ENCODE measurements around the gene MUC5B. TPM values are rescaled to one million over a fixed set of nuclear protein-coding genes. Genes with fewer than 3 reads are reported as not detected.
A peak's percentile ranks its signal among the peaks of the same experiment; 100 is the strongest.

The MUC5B gene
- total RNA-seq, 2 donors from 2014 or later, result not detected

DNA sequence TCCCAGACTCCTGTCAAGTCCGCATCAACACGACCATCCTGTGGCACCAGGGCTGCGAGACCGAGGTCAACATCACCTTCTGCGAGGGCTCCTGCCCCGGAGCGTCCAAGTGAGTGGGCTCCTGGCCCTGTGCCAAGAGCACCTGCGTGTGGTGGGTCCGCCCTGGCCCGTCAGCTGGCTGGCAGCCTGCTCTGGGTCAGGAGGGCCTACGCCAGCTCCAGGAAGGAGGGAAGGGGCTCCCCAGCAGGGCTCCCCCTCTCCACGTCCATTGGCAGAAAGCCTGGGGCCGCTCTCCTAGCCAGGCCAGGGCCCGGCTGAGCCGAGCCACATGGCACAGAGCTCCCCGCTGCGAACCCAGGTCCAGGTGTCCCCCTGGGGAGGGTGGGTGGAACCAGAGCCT, 37.8 kb downstream of the MUC5B start:
- H3K4me3 ChIP-seq (ENCODE audit: low read length), result no peak overlapping the region
- no peak overlapping the region for H3K27ac Mint-ChIP-seq
- no peak overlapping the region for H3K4me3 Mint-ChIP-seq
- peaks cover 3% of the 10 kb centered on the region for H3K27me3 Mint-ChIP-seq (ENCODE audit: insufficient read depth)
- H3K9me3 ChIP-seq (ENCODE audit: control insufficient read depth, low read length), result peaks cover 9% of the 10 kb centered on the region
- TF ChIP-seq, protein P1, sequence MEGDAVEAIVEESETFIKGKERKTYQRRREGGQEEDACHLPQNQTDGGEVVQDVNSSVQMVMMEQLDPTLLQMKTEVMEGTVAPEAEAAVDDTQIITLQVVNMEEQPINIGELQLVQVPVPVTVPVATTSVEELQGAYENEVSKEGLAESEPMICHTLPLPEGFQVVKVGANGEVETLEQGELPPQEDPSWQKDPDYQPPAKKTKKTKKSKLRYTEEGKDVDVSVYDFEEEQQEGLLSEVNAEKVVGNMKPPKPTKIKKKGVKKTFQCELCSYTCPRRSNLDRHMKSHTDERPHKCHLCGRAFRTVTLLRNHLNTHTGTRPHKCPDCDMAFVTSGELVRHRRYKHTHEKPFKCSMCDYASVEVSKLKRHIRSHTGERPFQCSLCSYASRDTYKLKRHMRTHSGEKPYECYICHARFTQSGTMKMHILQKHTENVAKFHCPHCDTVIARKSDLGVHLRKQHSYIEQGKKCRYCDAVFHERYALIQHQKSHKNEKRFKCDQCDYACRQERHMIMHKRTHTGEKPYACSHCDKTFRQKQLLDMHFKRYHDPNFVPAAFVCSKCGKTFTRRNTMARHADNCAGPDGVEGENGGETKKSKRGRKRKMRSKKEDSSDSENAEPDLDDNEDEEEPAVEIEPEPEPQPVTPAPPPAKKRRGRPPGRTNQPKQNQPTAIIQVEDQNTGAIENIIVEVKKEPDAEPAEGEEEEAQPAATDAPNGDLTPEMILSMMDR (conservative IDR thresholded peaks at IDR 0.05), result no peak
- H3K36me3 Mint-ChIP-seq (ENCODE audit: low read depth), result peaks cover 4% of the 10 kb centered on the region
- DNase-seq, result no peak
- H3K27me3 ChIP-seq (ENCODE audit: control insufficient read depth, insufficient read depth, low read length, poor library complexity, severe bottlenecking), result no peaks in the 10 kb centered on the region
- H3K36me3 ChIP-seq (ENCODE audit: control insufficient read depth, insufficient read depth, low read length), result no peaks in the 10 kb centered on the region
- H3K4me1 ChIP-seq (ENCODE audit: control insufficient read depth, insufficient read depth, low read length), result no peaks in the 10 kb centered on the region
- WGBS, 2 experiments (ENCODE audit: insufficient coverage in 1 of 2, insufficient read length in 1 of 2), result 95 to 97% methylated on average over 14 to 17 of the region's 17 CpGs
- no peak overlapping the region for H3K9ac ChIP-seq (ENCODE audit: extremely low read depth, low read length, poor library complexity, severe bottlenecking)
- no peak overlapping the region for H3K27ac ChIP-seq (ENCODE audit: low read depth, low read length)
- H3K4me1 Mint-ChIP-seq, result peaks cover 1% of the 10 kb centered on the region
- H3K9me3 Mint-ChIP-seq, result peaks cover 14% of the 10 kb centered on the region

- H3K27me3 ChIP-seq (ENCODE audit: control insufficient read depth, insufficient read depth, low read length, poor library complexity, severe bottlenecking), result no peaks in the 10 kb centered on the region
- H3K36me3 Mint-ChIP-seq (ENCODE audit: low read depth), result peaks cover 4% of the 10 kb centered on the region
Measured at GRCh38 chr11:1261241-1262071, 38.6 kb downstream of the MUC5B start.

DNA sequence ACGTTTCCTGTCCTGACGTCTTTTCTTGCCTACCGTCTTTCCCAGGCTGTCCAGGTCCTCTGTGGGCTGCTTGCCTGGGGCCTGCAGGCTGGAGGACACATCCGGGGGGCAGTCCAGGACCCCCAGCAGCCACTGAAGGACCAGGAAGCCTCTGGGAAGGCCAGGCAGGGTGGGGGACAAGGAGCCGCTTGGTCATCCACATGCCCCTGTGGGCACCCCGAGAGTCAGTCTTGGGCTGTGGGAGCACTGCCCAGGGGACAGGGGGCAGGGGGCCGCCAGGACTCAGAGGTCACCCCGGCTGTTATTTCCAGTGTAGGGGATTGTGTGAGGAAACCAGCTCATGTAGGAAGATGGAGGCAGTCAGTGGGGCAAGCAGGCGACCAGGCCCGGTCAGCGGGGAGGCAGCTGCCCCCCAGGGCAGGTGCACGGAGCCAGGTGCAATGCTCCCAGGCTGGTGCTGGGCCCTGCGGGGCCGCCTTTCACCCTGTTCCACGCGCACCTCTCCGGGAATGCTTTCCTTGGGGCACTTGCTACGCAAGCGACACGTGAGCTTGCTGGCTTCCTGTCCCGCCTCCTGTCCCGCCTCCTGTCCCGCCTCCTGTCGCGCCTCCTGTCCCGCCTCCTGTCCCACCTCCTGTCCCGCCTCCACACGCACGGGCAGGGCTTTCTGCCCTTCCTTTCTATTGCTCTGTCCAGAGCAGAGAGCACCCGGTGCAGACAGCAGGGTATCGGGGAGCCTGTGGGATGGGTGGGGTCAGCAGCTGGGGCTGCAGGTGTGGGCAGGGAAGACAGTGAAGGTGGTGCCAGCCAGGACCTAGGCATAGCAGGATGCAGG, 39.5 kb downstream of the MUC5B start:
- Histone ChIP-seq H3K27me3 (ENCODE audit: control insufficient read depth, insufficient read depth, low read length, poor library complexity, severe bottlenecking) (no peaks in the 10 kb centered on the region), H3K27ac (ENCODE audit: low read depth, low read length) (no peak overlapping the region), H3K4me3 (ENCODE audit: low read length) (peak overlapping the region; percentile 73), H3K9ac (ENCODE audit: extremely low read depth, low read length, poor library complexity, severe bottlenecking) (no peak overlapping the region), H3K9me3 (ENCODE audit: control insufficient read depth, low read length) (peaks cover 16% of the 10 kb centered on the region), H3K4me1 (ENCODE audit: control insufficient read depth, insufficient read depth, low read length) (no peaks in the 10 kb centered on the region), H3K36me3 (ENCODE audit: control insufficient read depth, insufficient read depth, low read length) (no peaks in the 10 kb centered on the region)
- TF ChIP-seq, protein P1 (conservative IDR thresholded peaks at IDR 0.05), result no peak
- DNase-seq, result peak; percentile 94
- Mint-ChIP-seq H3K4me3 (peak overlapping the region; percentile 35), H3K36me3 (ENCODE audit: low read depth) (peaks cover 4% of the 10 kb centered on the region), H3K27ac (peak overlapping the region; percentile 72), H3K9me3 (peaks cover 28% of the 10 kb centered on the region), H3K27me3 (ENCODE audit: insufficient read depth) (peaks cover 3% of the 10 kb centered on the region), H3K4me1 (peaks cover 1% of the 10 kb centered on the region)
- 32 to 39% methylated on average over 15 to 31 of the region's 31 CpGs for WGBS, 2 experiments (ENCODE audit: insufficient coverage in 1 of 2, insufficient read length in 1 of 2)

More at GRCh38 chr11:1261241-1262071, 38.6 kb downstream of the MUC5B start:
- Mint-ChIP-seq H3K9me3 (peaks cover 22% of the 10 kb centered on the region), H3K27me3 (ENCODE audit: insufficient read depth) (peaks cover 3% of the 10 kb centered on the region), H3K27ac (no peak overlapping the region), H3K4me1 (peaks cover 1% of the 10 kb centered on the region), H3K4me3 (no peak overlapping the region)
- Histone ChIP-seq H3K27ac (ENCODE audit: low read depth, low read length) (no peak overlapping the region), H3K4me1 (ENCODE audit: control insufficient read depth, insufficient read depth, low read length) (no peaks in the 10 kb centered on the region), H3K9ac (ENCODE audit: extremely low read depth, low read length, poor library complexity, severe bottlenecking) (no peak overlapping the region), H3K4me3 (ENCODE audit: low read length) (no peak overlapping the region), H3K36me3 (ENCODE audit: control insufficient read depth, insufficient read depth, low read length) (no peaks in the 10 kb centered on the region), H3K9me3 (ENCODE audit: control insufficient read depth, low read length) (peaks cover 16% of the 10 kb centered on the region)
- no peak for DNase-seq
- WGBS, 2 experiments (ENCODE audit: insufficient coverage in 1 of 2, insufficient read length in 1 of 2), result 94 to 96% methylated on average over 28 to 39 of the region's 39 CpGs
- TF ChIP-seq, protein P1 (conservative IDR thresholded peaks at IDR 0.05), result no peak
